OCI-LY1 (cell line): ENCODE measurements around the gene TTLL3.

Experiments
- H2AFZ ChIP-seq: fragments of 200-600 bp; sonication (generic), shearing (Covaris generic); 2 replicates; pipeline ENCODE4 v1.6.0; 2014; ENCODE audit warnings: antibody characterized with exemption, mild to moderate bottlenecking, low read length
- H3F3A ChIP-seq: fragments of 200-600 bp; sonication (generic), shearing (Covaris generic); 2 replicates; pipeline ENCODE4 v1.6.0; 2014; ENCODE audit warnings: mild to moderate bottlenecking, antibody characterized with exemption, low read length, moderate library complexity; ENCODE audit not compliant: insufficient read depth
- H3K27ac ChIP-seq: fragments of 200-600 bp; sonication (generic); 2 replicates; pipeline ENCODE4 v1.5.1; 2014; ENCODE audit warnings: low read length, mixed run types, mild to moderate bottlenecking, low read depth; ENCODE audit not compliant: poor library complexity, severe bottlenecking
- H3K27me3 ChIP-seq: fragments of 200-600 bp; sonication (generic); 2 replicates; pipeline ENCODE4 v1.6.0; 2014; ENCODE audit warnings: antibody characterized with exemption, mild to moderate bottlenecking, low read length, moderate library complexity; ENCODE audit not compliant: insufficient read depth
- H3K36me3 ChIP-seq: fragments of 200-600 bp; sonication (generic); 2 replicates; pipeline ENCODE4 v1.6.1; 2014; ENCODE audit warnings: mild to moderate bottlenecking, antibody characterized with exemption, low read length, moderate library complexity, mixed read lengths; ENCODE audit not compliant: insufficient read depth
- H3K4me1 ChIP-seq: fragments of 200-600 bp; sonication (generic); 2 replicates; pipeline ENCODE4 v1.5.1; 2014; ENCODE audit warnings: mild to moderate bottlenecking, low read length, moderate library complexity; ENCODE audit not compliant: insufficient read depth, severe bottlenecking
- H3K4me2 ChIP-seq: fragments of 200-600 bp; sonication (generic), shearing (Covaris generic); 2 replicates; pipeline ENCODE4 v1.6.1; 2014; ENCODE audit warnings: low read length
- H3K4me3 ChIP-seq: fragments of 200-600 bp; sonication (generic); 2 replicates; pipeline ENCODE4 v1.5.1; 2014; ENCODE audit warnings: low read length, low read depth, mild to moderate bottlenecking, mixed read lengths; ENCODE audit not compliant: poor library complexity, severe bottlenecking
- H3K79me2 ChIP-seq: fragments of 200-600 bp; shearing (Covaris generic); 2 replicates; pipeline ENCODE4 v1.6.1; 2016; ENCODE audit warnings: mixed run types, low read length, mixed read lengths; ENCODE audit not compliant: insufficient read depth
- H3K9ac ChIP-seq: fragments of 200-600 bp; sonication (generic), shearing (Covaris generic); 2 replicates; pipeline ENCODE4 v1.6.1; 2014; ENCODE audit warnings: mild to moderate bottlenecking, low read length, mixed read lengths
- H3K9me2 ChIP-seq: fragments of 200-600 bp; sonication (generic), shearing (Covaris generic); 2 replicates; pipeline ENCODE4 v1.6.1; 2014; ENCODE audit warnings: low read depth, mild to moderate bottlenecking, low read length, mixed read lengths
- H3K9me3 ChIP-seq: fragments of 200-600 bp; shearing (Covaris generic); 2 replicates; pipeline ENCODE4 v1.6.1; 2014; ENCODE audit warnings: low read length, mixed read lengths
- H4K20me1 ChIP-seq: fragments of 200-600 bp; sonication (generic), shearing (Covaris generic); 2 replicates; pipeline ENCODE4 v1.6.0; 2016; ENCODE audit warnings: mild to moderate bottlenecking, low read length; ENCODE audit not compliant: insufficient read depth
- EZH2 ChIP-seq: fragments of 200-600 bp; sonication (generic), shearing (Covaris generic); IDR thresholded peaks from 2 replicates; pipeline ENCODE4 v1.8.0; 2017; ENCODE audit warnings: borderline replicate concordance, mixed run types, mild to moderate bottlenecking, antibody characterized with exemption, low read length, moderate library complexity, mixed read lengths
- TF ChIP-seq, protein P1 (sequence below): fragments of 200-600 bp; sonication (generic), shearing (Covaris generic); IDR thresholded peaks from 2 replicates; pipeline ENCODE4 v1.5.1; 2017; ENCODE audit warnings: mild to moderate bottlenecking, antibody characterized with exemption, low read length, moderate library complexity, mixed read lengths

Gene TTLL3

DNA sequence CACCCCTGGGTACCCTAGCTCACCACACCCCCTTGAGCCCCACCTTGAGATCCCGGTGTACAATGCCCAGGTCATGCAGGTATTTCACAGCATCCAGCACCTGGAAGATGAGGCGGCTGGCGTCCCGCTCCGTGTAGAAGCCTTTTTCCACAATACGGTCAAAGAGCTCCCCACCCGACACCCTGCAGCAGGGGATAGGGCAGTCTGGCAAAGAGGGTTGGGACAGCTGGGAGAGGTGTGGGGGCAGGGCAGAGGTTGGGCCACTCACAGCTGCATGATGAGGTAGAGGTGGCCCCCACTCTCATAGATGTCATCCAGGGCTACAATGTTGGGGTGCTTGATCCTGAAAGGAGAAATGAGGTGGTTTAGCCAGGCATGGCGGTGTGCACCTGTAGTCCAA lies 47.2 kb upstream of the TTLL3 start:
- Histone ChIP-seq H3F3A (0 out of 2 replicates have a peak, but pooled peaks cover 6% of the 10 kb centered on the region), H3K27ac (no peak overlapping the region), H2AFZ (no peak overlapping the region), H3K4me2 (no peak overlapping the region), H3K9me3 (no peaks in the 10 kb centered on the region), H3K4me1 (no peaks in the 10 kb centered on the region), H3K4me3 (no peak overlapping the region), H4K20me1 (no peaks in the 10 kb centered on the region), H3K9me2 (no peaks in the 10 kb centered on the region), H3K36me3 (peaks cover 27% of the 10 kb centered on the region), H3K9ac (no peak overlapping the region), H3K79me2 (no peaks in the 10 kb centered on the region), H3K27me3 (no peaks in the 10 kb centered on the region)
- TF ChIP-seq, protein P1, sequence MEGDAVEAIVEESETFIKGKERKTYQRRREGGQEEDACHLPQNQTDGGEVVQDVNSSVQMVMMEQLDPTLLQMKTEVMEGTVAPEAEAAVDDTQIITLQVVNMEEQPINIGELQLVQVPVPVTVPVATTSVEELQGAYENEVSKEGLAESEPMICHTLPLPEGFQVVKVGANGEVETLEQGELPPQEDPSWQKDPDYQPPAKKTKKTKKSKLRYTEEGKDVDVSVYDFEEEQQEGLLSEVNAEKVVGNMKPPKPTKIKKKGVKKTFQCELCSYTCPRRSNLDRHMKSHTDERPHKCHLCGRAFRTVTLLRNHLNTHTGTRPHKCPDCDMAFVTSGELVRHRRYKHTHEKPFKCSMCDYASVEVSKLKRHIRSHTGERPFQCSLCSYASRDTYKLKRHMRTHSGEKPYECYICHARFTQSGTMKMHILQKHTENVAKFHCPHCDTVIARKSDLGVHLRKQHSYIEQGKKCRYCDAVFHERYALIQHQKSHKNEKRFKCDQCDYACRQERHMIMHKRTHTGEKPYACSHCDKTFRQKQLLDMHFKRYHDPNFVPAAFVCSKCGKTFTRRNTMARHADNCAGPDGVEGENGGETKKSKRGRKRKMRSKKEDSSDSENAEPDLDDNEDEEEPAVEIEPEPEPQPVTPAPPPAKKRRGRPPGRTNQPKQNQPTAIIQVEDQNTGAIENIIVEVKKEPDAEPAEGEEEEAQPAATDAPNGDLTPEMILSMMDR = no peak
- TF ChIP-seq EZH2 = no peak

DNA sequence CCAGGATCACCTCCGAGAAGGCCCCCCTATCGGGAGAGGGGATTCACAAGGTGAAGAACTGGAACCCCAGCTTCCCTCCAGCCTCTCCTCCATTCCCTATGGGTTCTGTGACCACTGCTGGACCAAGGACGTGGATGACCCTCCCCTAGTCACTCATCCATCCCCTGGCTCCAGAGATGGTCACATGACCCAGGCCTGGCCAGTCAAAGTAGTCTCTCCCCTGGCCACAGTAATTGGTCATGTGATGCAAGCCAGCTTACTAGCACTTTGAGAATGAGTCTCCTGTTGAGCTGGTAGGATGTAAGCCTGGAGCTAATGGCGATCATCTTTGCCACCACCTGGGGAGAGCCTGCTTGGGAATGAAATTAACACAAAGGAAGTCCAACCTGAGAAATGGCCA lies 44.2 kb upstream of the TTLL3 start:
- Histone ChIP-seq H3K27ac (no peak overlapping the region), H3K4me2 (no peak overlapping the region), H3F3A (0 out of 2 replicates have a peak, but pooled peaks cover 6% of the 10 kb centered on the region), H4K20me1 (no peaks in the 10 kb centered on the region), H3K9me3 (no peaks in the 10 kb centered on the region), H3K9ac (no peak overlapping the region), H3K4me1 (peaks cover 8% of the 10 kb centered on the region), H2AFZ (no peak overlapping the region), H3K36me3 (0 out of 2 replicates have a peak, but pooled peaks cover 3% of the 10 kb centered on the region), H3K4me3 (no peak overlapping the region), H3K27me3 (no peaks in the 10 kb centered on the region), H3K9me2 (no peaks in the 10 kb centered on the region), H3K79me2 (no peaks in the 10 kb centered on the region)
- no peak for TF ChIP-seq EZH2
- TF ChIP-seq, protein P1 = no peak

GRCh38 chr3:9767418-9767817 lies 42.6 kb upstream of the TTLL3 start:
- no peaks in the 10 kb centered on the region for H4K20me1 ChIP-seq
- H3K9me2 ChIP-seq = no peaks in the 10 kb centered on the region
- H3K27me3 ChIP-seq = no peaks in the 10 kb centered on the region
- TF ChIP-seq EZH2 = no peak
- TF ChIP-seq, protein P1 = no peak
- H3K4me2 ChIP-seq = no peak overlapping the region
- no peak overlapping the region for H3K9ac ChIP-seq
- H2AFZ ChIP-seq = no peak overlapping the region
- no peak overlapping the region for H3K27ac ChIP-seq
- H3F3A ChIP-seq = 0 out of 2 replicates have a peak, but pooled peaks cover 3% of the 10 kb centered on the region
- no peak overlapping the region for H3K4me3 ChIP-seq
- peaks cover 8% of the 10 kb centered on the region for H3K4me1 ChIP-seq
- no peaks in the 10 kb centered on the region for H3K36me3 ChIP-seq
- H3K9me3 ChIP-seq = no peaks in the 10 kb centered on the region
- H3K79me2 ChIP-seq = no peaks in the 10 kb centered on the region
